ENCODE data around the gene TRIM17.

TRIM17 gene

GRCh38 chr1:228459091-228459993, 42.7 kb upstream of the TRIM17 start:
- H4K20me1 ChIP-seq (ENCODE audit: insufficient read depth, low read length) = no peaks in the 10 kb centered on the region
- H2AFZ ChIP-seq (ENCODE audit: low read depth, low read length) = no peak overlapping the region
- no peak overlapping the region for H3K4me3 ChIP-seq (ENCODE audit: low read length)
- no peak overlapping the region for H3K27ac ChIP-seq (ENCODE audit: low read length)
- no peaks in the 10 kb centered on the region for H3K36me3 ChIP-seq (replicated peaks; ENCODE audit: low read depth, low read length)
- peaks cover 6% of the 10 kb centered on the region for H3K27me3 ChIP-seq (ENCODE audit: low read depth, low read length)
- no peak overlapping the region for H3K9ac ChIP-seq (ENCODE audit: low read length)
- H3K79me2 ChIP-seq (ENCODE audit: low read length) = no peaks in the 10 kb centered on the region
- H3K4me1 ChIP-seq (ENCODE audit: low read length) = no peaks in the 10 kb centered on the region
- H3K4me2 ChIP-seq (ENCODE audit: low read length) = no peak overlapping the region
- no peaks in the 10 kb centered on the region for H3K9me3 ChIP-seq (ENCODE audit: insufficient read depth, low read length)
- TF ChIP-seq CTCF (IDR thresholded peaks at IDR 0.05; ENCODE audit: low read depth, low read length) (no peak), EZH2phosphoT487 (IDR thresholded peaks at IDR 0.05; ENCODE audit: low read depth) (no peak)

GRCh38 chr1:228457396-228458176, 40.9 kb upstream of the TRIM17 start:
- H3K27me3 ChIP-seq (ENCODE audit: low read depth, low read length) = peaks cover 6% of the 10 kb centered on the region
- H3K79me2 ChIP-seq (ENCODE audit: low read length) = no peaks in the 10 kb centered on the region
- no peak overlapping the region for H3K9ac ChIP-seq (ENCODE audit: low read length)
- no peaks in the 10 kb centered on the region for H3K4me1 ChIP-seq (ENCODE audit: low read length)
- no peak overlapping the region for H3K4me3 ChIP-seq (ENCODE audit: low read length)
- no peaks in the 10 kb centered on the region for H3K36me3 ChIP-seq (replicated peaks; ENCODE audit: low read depth, low read length)
- no peak overlapping the region for H3K27ac ChIP-seq (ENCODE audit: low read length)
- H2AFZ ChIP-seq (ENCODE audit: low read depth, low read length) = no peak overlapping the region
- no peak overlapping the region for H3K4me2 ChIP-seq (ENCODE audit: low read length)
- TF ChIP-seq CTCF (IDR thresholded peaks at IDR 0.05; ENCODE audit: low read depth, low read length) (no peak), EZH2phosphoT487 (IDR thresholded peaks at IDR 0.05; ENCODE audit: low read depth) (no peak)
- no peaks in the 10 kb centered on the region for H4K20me1 ChIP-seq (ENCODE audit: insufficient read depth, low read length)
- no peaks in the 10 kb centered on the region for H3K9me3 ChIP-seq (ENCODE audit: insufficient read depth, low read length)

GRCh38 chr1:228457017-228457395, 40.3 kb upstream of the TRIM17 start:
- no peaks in the 10 kb centered on the region for H3K36me3 ChIP-seq (replicated peaks; ENCODE audit: low read depth, low read length)
- no peak overlapping the region for H3K4me2 ChIP-seq (ENCODE audit: low read length)
- no peak for TF ChIP-seq CTCF (IDR thresholded peaks at IDR 0.05; ENCODE audit: low read depth, low read length)
- TF ChIP-seq EZH2phosphoT487 (IDR thresholded peaks at IDR 0.05; ENCODE audit: low read depth) = no peak

More at GRCh38 chr1:228457017-228457395, 40.3 kb upstream of the TRIM17 start:
- H2AFZ ChIP-seq (ENCODE audit: low read depth, low read length) = no peak overlapping the region
- H3K27ac ChIP-seq (ENCODE audit: low read length) = no peak overlapping the region
- H3K27me3 ChIP-seq (ENCODE audit: low read depth, low read length) = peaks cover 6% of the 10 kb centered on the region
- H4K20me1 ChIP-seq (ENCODE audit: insufficient read depth, low read length) = no peaks in the 10 kb centered on the region
- H3K9ac ChIP-seq (ENCODE audit: low read length) = no peak overlapping the region
- no peaks in the 10 kb centered on the region for H3K9me3 ChIP-seq (ENCODE audit: insufficient read depth, low read length)
- H3K4me1 ChIP-seq (ENCODE audit: low read length) = no peaks in the 10 kb centered on the region
- no peak overlapping the region for H3K4me3 ChIP-seq (ENCODE audit: low read length)
- H3K79me2 ChIP-seq (ENCODE audit: low read length) = no peaks in the 10 kb centered on the region
